Astrocyte of the spinal cord (primary cell): ENCODE data around the gene PITPNM2.

ENCODE experiments used
- DNase-seq: peaks from one replicate; pipeline ENCODE4 v3.0.0; 2011; ENCODE audit warnings: low read depth, low spot score
- H3K4me3 ChIP-seq: 2 replicates; pipeline ENCODE4 v1.5.1; 2011; ENCODE audit warnings: low read depth, mild to moderate bottlenecking, low read length, moderate library complexity
- CTCF ChIP-seq: IDR thresholded peaks from 2 replicates; pipeline ENCODE4 v1.5.1; 2012; ENCODE audit warnings: low read depth, mild to moderate bottlenecking, low read length, inconsistent platforms
- in situ Hi-C: cut with HindIII; loops from 2 replicates; pipeline ENCODE4 v1.10.0; 2017; ENCODE audit warnings: low sequenced_read_pairs

PITPNM2 gene

DNA sequence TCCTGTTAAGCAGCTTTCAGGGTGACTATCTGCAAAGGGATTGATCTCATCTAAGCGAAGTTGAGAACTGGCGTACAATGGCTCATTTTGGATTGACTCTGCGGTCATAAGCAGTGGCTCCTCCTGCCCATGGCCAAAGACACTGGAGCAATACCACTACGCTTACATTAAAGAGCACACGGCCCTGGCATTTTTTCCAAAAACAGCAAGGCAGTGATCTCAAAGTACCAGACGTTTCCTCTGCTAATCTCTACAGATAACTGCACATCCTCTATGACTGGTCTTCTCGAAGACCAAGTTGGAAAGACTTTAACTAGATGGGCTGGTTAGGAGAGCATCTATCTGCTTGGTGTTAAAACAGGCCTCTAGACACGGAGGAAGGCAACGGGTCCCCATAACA lies 2.7 kb downstream of the PITPNM2 start:
- TF ChIP-seq CTCF: no peak
- DNase-seq: no peak
- in situ Hi-C loops: no loop called here
- no peak overlapping the region for H3K4me3 ChIP-seq

DNA sequence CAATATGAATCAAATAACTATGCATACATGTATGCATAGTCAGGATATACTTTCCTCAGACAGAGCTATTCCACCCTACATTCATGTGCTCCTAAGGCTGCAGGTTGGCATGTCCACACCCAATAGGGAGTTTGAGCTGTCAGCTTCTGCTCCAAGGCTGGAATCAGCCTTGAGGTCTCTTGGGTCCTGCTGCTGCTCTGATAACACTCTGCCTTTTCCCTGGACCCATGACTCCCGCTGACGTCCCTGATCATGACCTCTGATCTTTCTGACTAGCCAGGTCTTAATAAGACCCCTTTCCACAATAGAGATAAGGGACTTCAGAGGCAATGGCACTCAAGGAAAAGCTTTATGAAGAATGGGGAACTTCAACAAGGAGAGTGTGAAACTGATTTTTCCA lies 5.7 kb downstream of the PITPNM2 start:
- in situ Hi-C loops: no loop called here
- TF ChIP-seq CTCF: no peak
- no peak overlapping the region for H3K4me3 ChIP-seq
- no peak for DNase-seq

DNA sequence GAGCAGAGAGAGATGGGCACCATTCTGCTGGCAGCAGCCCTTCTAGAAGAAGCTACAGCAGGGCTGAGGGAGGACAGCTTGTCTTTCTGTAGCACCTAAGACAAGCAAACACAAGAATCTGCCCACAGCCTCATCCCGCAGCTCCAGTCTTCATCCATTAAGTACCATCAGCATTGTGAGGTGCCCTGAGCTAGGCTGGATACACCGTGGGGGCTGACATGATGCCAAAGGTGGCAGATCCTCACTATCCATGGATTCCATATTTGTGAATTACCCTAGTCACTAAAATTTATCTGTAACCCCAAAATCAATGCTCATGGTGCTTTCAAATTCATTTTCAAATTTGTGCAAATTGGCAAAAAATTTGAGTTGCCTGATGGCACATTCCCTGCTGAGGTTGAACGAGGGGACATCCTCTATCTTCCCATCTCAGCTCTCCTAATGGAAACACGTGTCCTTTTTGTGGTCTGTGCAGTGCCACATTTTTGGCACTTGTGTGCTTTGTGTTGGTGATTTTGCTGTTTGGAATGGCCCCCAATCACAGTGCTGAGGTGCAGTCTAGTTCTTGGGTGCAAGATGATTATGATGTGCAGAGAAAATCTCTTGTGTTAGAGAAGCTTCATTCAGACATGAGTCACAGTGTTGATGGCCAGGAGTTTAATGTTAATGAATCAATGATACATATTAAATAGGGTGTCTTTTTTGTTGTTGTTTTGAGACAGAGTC lies 7.0 kb downstream of the PITPNM2 start:
- TF ChIP-seq CTCF: no peak
- in situ Hi-C loops: no loop called here
- no peak for DNase-seq
- no peak overlapping the region for H3K4me3 ChIP-seq

GRCh38 chr12:123142921-123143735 lies 7.8 kb downstream of the PITPNM2 start:
- H3K4me3 ChIP-seq: no peak overlapping the region
- TF ChIP-seq CTCF: no peak
- in situ Hi-C loops: no loop called here
- DNase-seq: peak; percentile 53

DNA sequence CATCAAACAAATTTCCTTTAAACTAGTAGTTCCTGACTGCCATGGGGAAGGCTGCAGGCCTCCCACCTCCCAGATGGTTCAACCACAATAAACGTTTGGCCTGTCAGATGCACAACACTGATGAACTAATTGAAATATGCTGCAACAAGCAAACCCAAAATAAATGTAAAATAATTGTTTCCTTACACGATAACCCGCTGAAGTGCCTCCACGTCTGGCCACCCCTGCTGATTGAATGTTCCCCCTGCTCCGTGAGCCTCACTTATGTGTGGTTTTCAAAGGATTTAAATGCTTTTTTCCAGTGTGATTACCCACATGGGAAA lies 8.4 kb downstream of the PITPNM2 start:
- DNase-seq: no peak
- in situ Hi-C loops: no loop called here
- no peak overlapping the region for H3K4me3 ChIP-seq
- TF ChIP-seq CTCF: no peak

DNA sequence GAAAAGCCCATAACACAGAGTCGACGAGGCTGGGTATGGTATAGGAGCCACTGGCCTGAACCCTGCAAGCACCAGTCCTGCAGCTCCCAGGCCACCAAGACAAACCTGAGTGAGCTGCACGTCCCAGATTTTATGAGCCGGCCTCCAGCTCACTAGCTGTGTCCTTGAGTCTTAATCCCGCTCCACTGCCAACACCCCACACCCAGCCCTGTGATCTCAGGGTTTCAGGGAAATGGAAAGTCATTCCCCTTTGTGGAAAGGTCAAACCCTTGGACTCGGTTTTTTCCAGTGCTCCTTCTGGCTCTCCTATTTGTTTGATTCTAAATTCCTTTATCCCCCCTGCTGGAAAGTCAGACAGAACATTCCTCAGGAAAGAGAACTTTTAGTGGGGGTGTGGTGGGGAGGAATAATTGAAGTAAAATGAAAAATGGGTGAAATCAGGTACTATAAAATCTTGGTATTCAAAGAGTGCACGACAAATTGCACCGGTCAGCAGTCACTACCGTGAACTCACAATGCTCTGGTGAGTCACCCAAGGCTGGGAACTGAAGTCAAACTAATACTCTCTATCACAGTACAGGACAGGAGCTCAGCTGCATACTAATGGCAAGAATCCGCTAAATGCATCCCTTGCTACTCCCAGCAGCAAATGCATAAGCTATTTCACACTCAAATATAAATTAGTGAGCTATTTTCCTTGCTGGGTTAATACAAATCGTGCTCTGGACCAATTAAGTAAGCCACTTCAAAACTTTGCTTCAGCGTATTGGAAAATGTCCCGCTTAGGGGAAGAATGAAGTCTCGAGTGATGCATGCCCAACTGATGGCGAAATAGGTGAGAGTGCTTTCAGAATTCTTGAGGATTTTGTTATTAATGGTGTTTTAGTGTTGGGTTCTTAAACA lies 9.0 kb downstream of the PITPNM2 start:
- in situ Hi-C loops: no loop called here
- peak; percentile 86 for DNase-seq
- no peak overlapping the region for H3K4me3 ChIP-seq
- no peak for TF ChIP-seq CTCF
